Parathyroid adenoma (tissue), 2 donors: ENCODE data around the gene FECH.

Source experiments
- H2AFZ ChIP-seq: fragments of 300-600 bp; sonication (generic); one replicate; pipeline ENCODE4 v1.7.0; 2017; ENCODE audit warnings: antibody characterized with exemption, mild to moderate bottlenecking
- H3K27ac ChIP-seq: fragments of 300-600 bp; sonication (generic); one replicate; pipeline ENCODE4 v1.7.0; 2017
- H3K27me3 ChIP-seq: fragments of 300-600 bp; sonication (generic); one replicate; pipeline ENCODE4 v1.7.0; 2017; ENCODE audit warnings: low read length; ENCODE audit not compliant: control insufficient read depth, insufficient read depth
- H3K36me3 ChIP-seq: fragments of 300-600 bp; sonication (generic); one replicate; pipeline ENCODE4 v1.7.0; 2017; ENCODE audit warnings: low read length; ENCODE audit not compliant: control insufficient read depth, insufficient read depth
- H3K4me1 ChIP-seq: fragments of 300-600 bp; sonication (generic); one replicate; pipeline ENCODE4 v1.7.0; 2017; ENCODE audit warnings: control low read depth
- H3K4me2 ChIP-seq: fragments of 300-600 bp; sonication (generic); one replicate; pipeline ENCODE4 v1.7.0; 2017; ENCODE audit warnings: low read length
- H3K4me3 ChIP-seq: fragments of 300-600 bp; sonication (generic); one replicate; pipeline ENCODE4 v1.7.0; 2017; ENCODE audit warnings: low read depth, low read length
- H3K79me2 ChIP-seq: fragments of 300-600 bp; sonication (generic); one replicate; pipeline ENCODE4 v1.7.0; 2017; ENCODE audit warnings: control low read depth
- H3K9ac ChIP-seq: fragments of 300-600 bp; sonication (generic); one replicate; pipeline ENCODE4 v1.7.0; 2017; ENCODE audit warnings: mild to moderate bottlenecking
- H3K9me3 ChIP-seq: fragments of 300-600 bp; sonication (generic); one replicate; pipeline ENCODE4 v1.7.0; 2017; ENCODE audit warnings: low read length; ENCODE audit not compliant: control insufficient read depth
- TF ChIP-seq, protein P1 (sequence below): fragments of 300-600 bp; sonication (generic); IDR thresholded peaks from one replicate; pipeline ENCODE4 v1.7.0; 2017; ENCODE audit warnings: antibody characterized with exemption, mild to moderate bottlenecking
- donor health status: primary hyperparathyroidism.

The FECH gene

DNA sequence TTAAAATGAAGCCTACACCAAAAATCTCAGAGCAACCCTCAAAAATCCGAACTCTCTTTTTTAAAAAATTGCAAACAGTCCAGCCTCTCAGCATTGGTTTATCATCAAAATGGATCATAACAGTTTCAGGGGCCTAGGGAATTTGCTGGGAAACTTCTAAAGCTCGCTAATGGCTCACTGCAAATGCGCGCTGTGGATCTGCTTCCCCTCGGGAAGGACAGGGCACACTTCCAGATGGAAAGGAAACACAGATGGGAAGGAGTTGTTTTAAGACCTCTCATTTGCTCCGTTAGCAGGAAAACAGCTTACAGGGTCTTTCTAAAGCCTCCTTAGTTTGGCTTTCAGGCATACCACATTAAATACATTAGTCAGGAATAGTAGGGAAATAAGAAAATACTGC, 27.2 kb downstream of the FECH start:
- Histone ChIP-seq H3K36me3 (no peaks in the 10 kb centered on the region), H3K4me3 (no peak overlapping the region)

DNA sequence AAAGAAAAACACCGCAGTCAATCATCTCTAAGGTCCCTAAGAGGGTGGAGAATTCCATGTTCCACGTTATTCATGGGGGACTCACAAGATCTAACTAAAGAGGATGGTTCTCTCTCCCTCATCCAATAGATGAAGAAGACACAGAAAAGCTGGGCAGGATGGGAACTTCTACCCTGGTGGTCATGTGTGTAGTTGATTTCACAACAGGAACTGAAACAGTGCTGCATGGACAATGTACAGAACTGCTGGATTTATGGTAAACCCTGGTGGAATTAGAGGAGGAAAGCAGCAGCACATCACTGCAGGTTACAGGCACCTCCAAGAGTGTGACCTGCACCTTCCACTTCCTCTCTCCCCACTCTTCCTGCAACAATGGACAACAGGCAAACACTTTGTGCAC, 31.4 kb downstream of the FECH start:
- Histone ChIP-seq H3K27ac (no peak overlapping the region), H3K4me3 (no peak overlapping the region)

More for the DNA sequence above, 27.2 kb downstream of the FECH start:
- Histone ChIP-seq H3K27ac (no peak overlapping the region), H3K27me3 (no peaks in the 10 kb centered on the region), H2AFZ (no peak overlapping the region), H3K4me2 (no peak overlapping the region), H3K9me3 (no peaks in the 10 kb centered on the region), H3K79me2 (peaks cover 2% of the 10 kb centered on the region), H3K4me1 (no peaks in the 10 kb centered on the region), H3K9ac (no peak overlapping the region)
- TF ChIP-seq, protein P1, sequence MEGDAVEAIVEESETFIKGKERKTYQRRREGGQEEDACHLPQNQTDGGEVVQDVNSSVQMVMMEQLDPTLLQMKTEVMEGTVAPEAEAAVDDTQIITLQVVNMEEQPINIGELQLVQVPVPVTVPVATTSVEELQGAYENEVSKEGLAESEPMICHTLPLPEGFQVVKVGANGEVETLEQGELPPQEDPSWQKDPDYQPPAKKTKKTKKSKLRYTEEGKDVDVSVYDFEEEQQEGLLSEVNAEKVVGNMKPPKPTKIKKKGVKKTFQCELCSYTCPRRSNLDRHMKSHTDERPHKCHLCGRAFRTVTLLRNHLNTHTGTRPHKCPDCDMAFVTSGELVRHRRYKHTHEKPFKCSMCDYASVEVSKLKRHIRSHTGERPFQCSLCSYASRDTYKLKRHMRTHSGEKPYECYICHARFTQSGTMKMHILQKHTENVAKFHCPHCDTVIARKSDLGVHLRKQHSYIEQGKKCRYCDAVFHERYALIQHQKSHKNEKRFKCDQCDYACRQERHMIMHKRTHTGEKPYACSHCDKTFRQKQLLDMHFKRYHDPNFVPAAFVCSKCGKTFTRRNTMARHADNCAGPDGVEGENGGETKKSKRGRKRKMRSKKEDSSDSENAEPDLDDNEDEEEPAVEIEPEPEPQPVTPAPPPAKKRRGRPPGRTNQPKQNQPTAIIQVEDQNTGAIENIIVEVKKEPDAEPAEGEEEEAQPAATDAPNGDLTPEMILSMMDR, result no peak

DNA sequence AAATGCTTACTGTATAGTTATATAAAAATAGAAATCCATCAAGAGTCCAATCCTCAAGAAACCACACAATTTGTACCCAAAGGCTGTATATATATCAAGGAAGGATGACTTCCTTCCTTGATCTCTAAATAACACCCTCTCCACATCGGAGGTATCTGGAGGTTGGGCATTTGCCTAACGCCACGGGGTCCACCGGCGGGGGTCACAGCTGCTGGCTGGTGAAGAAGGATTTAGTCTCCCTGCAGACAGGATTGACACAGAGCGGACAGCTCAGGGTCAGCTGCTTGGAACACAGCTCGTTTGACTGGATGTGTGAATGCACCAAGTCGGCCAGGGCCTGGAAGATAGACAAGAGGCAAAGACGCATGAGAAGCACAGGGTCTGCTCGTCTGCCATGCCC, 36.0 kb downstream of the FECH start:
- Histone ChIP-seq H3K36me3 (no peaks in the 10 kb centered on the region), H3K9ac (no peak overlapping the region), H3K79me2 (peaks cover 2% of the 10 kb centered on the region), H3K9me3 (no peaks in the 10 kb centered on the region), H3K4me1 (no peaks in the 10 kb centered on the region), H2AFZ (no peak overlapping the region), H3K27me3 (no peaks in the 10 kb centered on the region), H3K4me3 (no peak overlapping the region), H3K27ac (no peak overlapping the region), H3K4me2 (no peak overlapping the region)
- TF ChIP-seq, protein P1, result no peak

More for the DNA sequence above, 31.4 kb downstream of the FECH start:
- Histone ChIP-seq H3K79me2 (peaks cover 2% of the 10 kb centered on the region), H3K36me3 (no peaks in the 10 kb centered on the region), H3K9ac (no peak overlapping the region), H3K27me3 (no peaks in the 10 kb centered on the region), H2AFZ (no peak overlapping the region), H3K9me3 (no peaks in the 10 kb centered on the region), H3K4me1 (no peaks in the 10 kb centered on the region), H3K4me2 (no peak overlapping the region)
- TF ChIP-seq, protein P1, result no peak

DNA sequence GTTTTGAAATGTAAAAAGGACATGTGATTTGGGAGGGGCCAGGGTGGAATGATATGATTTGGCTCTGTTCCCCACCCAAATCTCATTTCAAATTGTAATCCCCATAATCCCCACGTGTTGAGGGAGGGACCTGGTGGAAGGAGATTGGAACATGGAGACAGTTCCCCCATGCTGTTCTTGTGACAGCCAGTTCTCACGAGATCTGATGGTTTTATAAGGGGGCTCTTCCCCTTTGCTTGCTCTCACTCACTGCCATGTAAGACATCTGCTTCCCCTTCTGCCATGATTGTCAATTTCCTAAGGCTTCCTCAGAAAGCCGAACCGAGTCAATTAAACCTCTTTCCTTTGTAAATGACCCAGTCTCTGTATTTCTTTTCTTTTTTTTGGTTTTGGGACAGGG, 39.2 kb downstream of the FECH start:
- Histone ChIP-seq H2AFZ (no peak overlapping the region), H3K36me3 (no peaks in the 10 kb centered on the region), H3K79me2 (no peaks in the 10 kb centered on the region), H3K9ac (no peak overlapping the region), H3K4me3 (no peak overlapping the region), H3K9me3 (no peaks in the 10 kb centered on the region), H3K4me1 (no peaks in the 10 kb centered on the region), H3K4me2 (no peak overlapping the region), H3K27me3 (no peaks in the 10 kb centered on the region), H3K27ac (no peak overlapping the region)
- TF ChIP-seq, protein P1, result no peak

DNA sequence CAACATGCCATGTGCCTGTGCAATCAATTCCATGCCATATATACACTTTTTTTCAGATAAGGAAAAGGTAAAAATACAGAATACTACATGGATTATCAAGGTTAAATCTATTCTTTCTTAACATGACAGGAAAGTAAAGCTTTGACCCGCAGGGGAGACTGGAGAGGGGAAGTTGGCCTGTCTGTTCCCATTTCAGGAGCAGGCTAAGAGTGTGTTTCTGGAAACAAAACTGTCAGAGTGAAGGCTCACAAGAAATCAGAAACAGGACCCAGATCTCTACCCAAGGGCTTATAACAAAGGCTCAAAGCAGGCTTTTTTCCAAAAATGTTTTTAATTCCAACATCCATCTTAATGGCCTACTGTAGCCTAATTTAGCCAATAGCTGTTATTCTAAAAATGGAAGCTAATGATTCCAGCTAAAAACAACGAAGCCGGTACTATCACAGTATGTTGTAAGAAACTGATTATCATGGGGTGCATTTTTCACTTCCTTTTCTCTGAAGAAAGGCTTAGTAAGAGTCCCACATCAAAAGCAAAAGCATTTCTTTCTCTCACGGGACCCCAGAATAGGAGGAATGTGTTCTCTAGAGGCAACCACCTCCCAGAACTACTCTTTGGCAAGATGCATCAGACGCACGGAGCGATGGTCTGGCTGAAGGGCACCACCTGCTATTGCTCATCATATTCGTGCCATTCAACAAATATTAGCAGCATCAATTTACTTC, 41.4 kb downstream of the FECH start:
- no peak overlapping the region for H3K4me3 ChIP-seq
- no peak overlapping the region for H3K4me2 ChIP-seq
- H3K27me3 ChIP-seq, result no peaks in the 10 kb centered on the region

More for the DNA sequence above, 41.4 kb downstream of the FECH start:
- Histone ChIP-seq H3K79me2 (no peaks in the 10 kb centered on the region), H3K36me3 (no peaks in the 10 kb centered on the region), H3K9ac (no peak overlapping the region), H3K4me1 (no peaks in the 10 kb centered on the region), H3K9me3 (no peaks in the 10 kb centered on the region), H3K27ac (no peak overlapping the region), H2AFZ (no peak overlapping the region)
- TF ChIP-seq, protein P1, result no peak
